Breast epithelium (tissue), 4 donors: ENCODE measurements around the gene SLC6A17. TPM values are rescaled to one million over a fixed set of nuclear protein-coding genes. Genes with fewer than 3 reads are reported as not detected.

Experiments
- DNase-seq, 2 donors: peaks; one replicate each; pipeline ENCODE4 v3.0.0-alpha.2; 2019; ENCODE audit warnings: low spot score in 2 of 2
- H3K27ac ChIP-seq, 2 donors: fragments of 200-600 bp; sonication (generic) in 1 of 2; one replicate each; pipeline ENCODE4 v1.5.1; 2016 to 2019; ENCODE audit warnings: mild to moderate bottlenecking in 1 of 2
- H3K27me3 ChIP-seq, 2 donors: fragments of 200-600 bp; sonication (generic) in 1 of 2; one replicate each; pipeline versions ENCODE4 v1.5.1 to v1.6.0; 2017 to 2019; ENCODE audit warnings: control low read depth in 1 of 2, mild to moderate bottlenecking in 1 of 2
- H3K36me3 ChIP-seq: fragments of 200-600 bp; one replicate; pipeline ENCODE4 v1.5.1; 2019
- H3K4me1 ChIP-seq, 2 donors: fragments of 200-600 bp; sonication (generic); one replicate each; pipeline ENCODE4 v1.5.1; 2016 to 2019; ENCODE audit warnings: control low read depth in 1 of 2
- H3K4me3 ChIP-seq, 3 donors: fragments of 200-600 bp; sonication (generic); 1 replicate in 2 of 3; 2 replicates in 1 of 3; pipeline ENCODE4 v1.5.1; 2016 to 2019; ENCODE audit warnings: mild to moderate bottlenecking in 3 of 3, moderate library complexity in 2 of 3
- H3K9me3 ChIP-seq, 2 donors: fragments of 200-600 bp; sonication (generic) in 1 of 2; one replicate each; pipeline ENCODE4 v1.5.1; 2016 to 2019; ENCODE audit warnings: control low read depth in 1 of 2
- CTCF ChIP-seq, 3 donors: fragments of 450-650 bp; IDR thresholded peaks; one replicate each; pipeline ENCODE4 v1.5.1; 2016 to 2017; ENCODE audit warnings: antibody characterized with exemption in 3 of 3, mild to moderate bottlenecking in 3 of 3, moderate library complexity in 3 of 3
- POLR2A ChIP-seq: fragments of 450-650 bp; IDR thresholded peaks from one replicate; pipeline ENCODE4 v1.6.1; 2016; ENCODE audit warnings: antibody characterized with exemption, mild to moderate bottlenecking, moderate library complexity
- POLR2AphosphoS5 ChIP-seq, 3 donors: sonication (generic); formaldehyde crosslinking; IDR thresholded peaks; one replicate each; pipeline ENCODE4 v1.6.1; 2017; ENCODE audit warnings: antibody characterized with exemption in 3 of 3
- intact Hi-C: fragments of 100-400 bp; cut with DNase I; formaldehyde crosslinking; loops from one replicate; pipeline ENCODE4 v1.15.1; 2023; ENCODE audit warnings: low total_unique reads
- total RNA-seq, 3 donors: library from RNA; depleted of rRNA; stranded (reverse); fragments of >200 nt; gene quantifications; one replicate each; pipeline ENCODE4 v1.1.0, GENCODE V29; 2016

Gene SLC6A17
- total RNA-seq, 3 donors from 2014 or later, result under 0.01 to 0.29 (median under 0.01) TPM

GRCh38 chr1:110192541-110192940, 42.2 kb downstream of the SLC6A17 start:
- intact Hi-C loops, result no loop called here
- TF ChIP-seq CTCF (IDR thresholded peaks at IDR 0.05), result no peak
- TF ChIP-seq POLR2A, result no peak
- no peak for TF ChIP-seq POLR2AphosphoS5 (IDR thresholded peaks at IDR 0.05)
- Histone ChIP-seq H3K27me3 (no peaks in the 10 kb centered on the region), H3K36me3 (no peaks in the 10 kb centered on the region), H3K4me1 (no peaks in the 10 kb centered on the region), H3K4me3 (no peak overlapping the region), H3K27ac (no peak overlapping the region), H3K9me3 (no peaks in the 10 kb centered on the region)
- DNase-seq, result no peak

- Histone ChIP-seq H3K27me3 (no peaks in the 10 kb centered on the region), H3K4me3 (no peak overlapping the region), H3K4me1 (no peaks in the 10 kb centered on the region), H3K27ac (no peak overlapping the region), H3K36me3 (no peaks in the 10 kb centered on the region), H3K9me3 (no peaks in the 10 kb centered on the region)
- no peak for TF ChIP-seq CTCF (IDR thresholded peaks at IDR 0.05)
- TF ChIP-seq POLR2A, result no peak
- no peak for TF ChIP-seq POLR2AphosphoS5 (IDR thresholded peaks at IDR 0.05)
- no peak for DNase-seq
- intact Hi-C loops, result no loop called here
These were observed 44.9 kb downstream of the SLC6A17 start for GRCh38 chr1:110195196-110195595.

- H3K27me3 ChIP-seq, result no peaks in the 10 kb centered on the region
- TF ChIP-seq CTCF (IDR thresholded peaks at IDR 0.05) (peak; percentile 68 to 76 (median 73)), POLR2AphosphoS5 (IDR thresholded peaks at IDR 0.05) (no peak)
- intact Hi-C loops, result no loop called here
- H3K36me3 ChIP-seq, result no peaks in the 10 kb centered on the region
- no peaks in the 10 kb centered on the region for H3K9me3 ChIP-seq
- H3K27ac ChIP-seq, result no peak overlapping the region
- no peak overlapping the region for H3K4me3 ChIP-seq
- no peak for DNase-seq
- H3K4me1 ChIP-seq, result no peaks in the 10 kb centered on the region
These were observed 46.8 kb downstream of the SLC6A17 start for GRCh38 chr1:110196917-110197765.

GRCh38 chr1:110197905-110198629, 47.8 kb downstream of the SLC6A17 start:
- intact Hi-C loops, result no loop called here
- no peak for TF ChIP-seq CTCF (IDR thresholded peaks at IDR 0.05)
- TF ChIP-seq POLR2A, result no peak
- no peak for TF ChIP-seq POLR2AphosphoS5 (IDR thresholded peaks at IDR 0.05)
- H3K27ac ChIP-seq, result no peak overlapping the region
- no peaks in the 10 kb centered on the region for H3K4me1 ChIP-seq
- H3K36me3 ChIP-seq, result no peaks in the 10 kb centered on the region
- DNase-seq, result no peak
- H3K27me3 ChIP-seq, result no peaks in the 10 kb centered on the region
- H3K4me3 ChIP-seq, result no peak overlapping the region
- H3K9me3 ChIP-seq, result no peaks in the 10 kb centered on the region

GRCh38 chr1:110198746-110199145, 48.5 kb downstream of the SLC6A17 start:
- Histone ChIP-seq H3K4me1 (no peaks in the 10 kb centered on the region), H3K27me3 (no peaks in the 10 kb centered on the region), H3K36me3 (no peaks in the 10 kb centered on the region), H3K9me3 (no peaks in the 10 kb centered on the region), H3K4me3 (no peak overlapping the region), H3K27ac (no peak overlapping the region)
- DNase-seq, result no peak
- TF ChIP-seq CTCF (IDR thresholded peaks at IDR 0.05) (no peak), POLR2AphosphoS5 (IDR thresholded peaks at IDR 0.05) (no peak), POLR2A (no peak)
- intact Hi-C loops, result no loop called here
